AG04450 (cell line): ENCODE measurements around the gene MRPL48. TPM values are rescaled to one million over a fixed set of nuclear protein-coding genes. Genes with fewer than 3 reads are reported as not detected.

ENCODE experiments used
- CTCF ChIA-PET: fragments of 300-600, 350-600 bp; formaldehyde crosslinking; extraction: SDS; loops from one replicate; lab custom pipeline; 2022; ENCODE audit warnings: antibody characterized with exemption, inconsistent platforms; lab: Charles Lee
- POLR2A ChIA-PET: fragments of 350-600 bp; formaldehyde crosslinking; extraction: SDS; loops from one replicate; lab custom pipeline; 2021; ENCODE audit warnings: antibody characterized with exemption, inconsistent platforms; lab: Yijun Ruan, JAX
- DNase-seq: peaks from one replicate; pipeline ENCODE4 v3.0.0-alpha.2; 2011; ENCODE audit warnings: low read depth, low spot score
- H3K27ac ChIP-seq: one replicate; pipeline ENCODE4 v1.5.1; 2012; ENCODE audit warnings: low read depth, low read length, control low read depth
- H3K27me3 ChIP-seq: one replicate; pipeline ENCODE4 v1.6.0; 2012; ENCODE audit warnings: low read length; ENCODE audit not compliant: control insufficient read depth, insufficient read depth
- H3K4me3 ChIP-seq: 2 replicates; pipeline ENCODE4 v1.5.1; 2011; ENCODE audit warnings: mild to moderate bottlenecking, low read depth, low read length, control low read depth
- H3K9me3 ChIP-seq: 2 replicates; pipeline ENCODE4 v1.5.1; 2012; ENCODE audit warnings: low read length; ENCODE audit not compliant: control insufficient read depth, insufficient read depth
- polyA plus RNA-seq: library from polyadenylated mRNA; depleted of rRNA; stranded (reverse); fragments of >200 nt; gene quantifications from 2 replicates; pipeline ENCODE4 v1.2.3, GENCODE V29; 2011
- TF ChIP-seq, protein P1 (sequence below): IDR thresholded peaks from 2 replicates; pipeline ENCODE4 v1.5.1; 2011; ENCODE audit warnings: low read depth, low read length, control low read depth, inconsistent platforms

Gene MRPL48
- polyA plus RNA-seq, 1 experiment = 65.7 TPM

GRCh38 chr11:73760135-73760678, 27.5 kb upstream of the MRPL48 start:
- TF ChIP-seq, protein P1, sequence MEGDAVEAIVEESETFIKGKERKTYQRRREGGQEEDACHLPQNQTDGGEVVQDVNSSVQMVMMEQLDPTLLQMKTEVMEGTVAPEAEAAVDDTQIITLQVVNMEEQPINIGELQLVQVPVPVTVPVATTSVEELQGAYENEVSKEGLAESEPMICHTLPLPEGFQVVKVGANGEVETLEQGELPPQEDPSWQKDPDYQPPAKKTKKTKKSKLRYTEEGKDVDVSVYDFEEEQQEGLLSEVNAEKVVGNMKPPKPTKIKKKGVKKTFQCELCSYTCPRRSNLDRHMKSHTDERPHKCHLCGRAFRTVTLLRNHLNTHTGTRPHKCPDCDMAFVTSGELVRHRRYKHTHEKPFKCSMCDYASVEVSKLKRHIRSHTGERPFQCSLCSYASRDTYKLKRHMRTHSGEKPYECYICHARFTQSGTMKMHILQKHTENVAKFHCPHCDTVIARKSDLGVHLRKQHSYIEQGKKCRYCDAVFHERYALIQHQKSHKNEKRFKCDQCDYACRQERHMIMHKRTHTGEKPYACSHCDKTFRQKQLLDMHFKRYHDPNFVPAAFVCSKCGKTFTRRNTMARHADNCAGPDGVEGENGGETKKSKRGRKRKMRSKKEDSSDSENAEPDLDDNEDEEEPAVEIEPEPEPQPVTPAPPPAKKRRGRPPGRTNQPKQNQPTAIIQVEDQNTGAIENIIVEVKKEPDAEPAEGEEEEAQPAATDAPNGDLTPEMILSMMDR = no peak
- Histone ChIP-seq H3K27me3 (peaks cover under 1% of the 10 kb centered on the region), H3K9me3 (peaks cover 3% of the 10 kb centered on the region; the same call in 1 of the 2 replicates), H3K4me3 (peak overlapping the region; percentile 91), H3K27ac (peak overlapping the region; percentile 91)
- ChIA-PET POLR2A (interaction anchor here (0.6 to 3.2 kb wide), 8 partner anchors 13 to 117 kb away, joined by 3 to 55 read pairs (median 4); partner anchors contain the start of gene MRPL48), CTCF (interaction anchor here (0.5 to 2.5 kb wide), 5 partner anchors 45 to 281 kb away, joined by 3 to 7 read pairs (median 4); no protein-coding TSS in a partner anchor)
- no peak for DNase-seq

DNA sequence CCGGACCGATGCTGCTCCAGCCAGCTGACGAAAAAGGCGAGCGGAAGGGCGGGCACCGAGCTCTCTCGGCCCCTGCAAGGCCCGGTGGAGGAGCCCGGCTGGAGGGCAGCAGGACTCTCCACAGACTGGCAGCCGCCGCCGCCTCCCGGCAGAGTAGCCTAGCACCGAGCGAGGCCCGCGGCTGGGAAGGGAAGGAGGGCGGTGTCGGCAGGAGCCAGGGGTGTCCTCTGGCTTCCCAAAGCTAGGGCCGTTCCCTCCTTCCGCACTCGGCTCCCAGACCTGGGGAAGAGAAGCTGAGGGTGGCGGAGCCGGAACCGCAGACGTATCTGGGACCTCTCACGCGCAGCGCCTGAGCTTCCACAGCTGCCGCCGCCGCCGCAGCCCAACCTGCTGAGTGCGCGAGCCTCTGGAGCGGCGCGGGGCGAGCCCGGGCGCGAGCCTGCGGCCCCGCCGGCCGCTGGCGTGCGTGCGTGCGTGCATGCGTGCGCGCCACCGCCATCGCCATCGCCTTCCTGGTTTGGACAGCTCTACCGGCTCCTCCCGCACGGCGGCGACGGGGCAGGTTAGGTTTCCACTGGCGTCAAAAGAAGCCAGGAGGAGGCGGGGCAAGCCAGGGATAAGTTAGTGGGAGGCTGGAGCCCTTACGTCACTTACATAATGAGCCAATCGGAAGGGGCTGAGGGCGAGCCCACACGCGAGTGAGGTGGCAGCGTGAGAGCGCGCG, 26.8 kb upstream of the MRPL48 start, which contains the start of gene RAB6A:
Gene RAB6A (minus strand): TSS at position 396 of the 724 bp plus-strand sequence. CDS start 439 bp downstream, outside the sequence.
- ChIA-PET POLR2A (interaction anchor here (0.6 to 3.2 kb wide), 8 partner anchors 13 to 171 kb away, joined by 3 to 55 read pairs (median 3); partner anchors contain the start of gene MRPL48), CTCF (interaction anchor here (0.6 to 2.5 kb wide), 4 partner anchors 135 to 454 kb away, joined by 3 to 7 read pairs (median 4); no protein-coding TSS in a partner anchor)
- TF ChIP-seq, protein P1 = peak; percentile 35; the same call in 1 of the 2 replicates
- H3K4me3 ChIP-seq = peak within 1 kb of the TSS; percentile 91
- H3K27me3 ChIP-seq = peaks cover 2% of the 10 kb centered on the region
- peak within 1 kb of the TSS; percentile 91 for H3K27ac ChIP-seq
- peaks cover 3% of the 10 kb centered on the region; the same call in 1 of the 2 replicates for H3K9me3 ChIP-seq
- peak; percentile 99 for DNase-seq

DNA sequence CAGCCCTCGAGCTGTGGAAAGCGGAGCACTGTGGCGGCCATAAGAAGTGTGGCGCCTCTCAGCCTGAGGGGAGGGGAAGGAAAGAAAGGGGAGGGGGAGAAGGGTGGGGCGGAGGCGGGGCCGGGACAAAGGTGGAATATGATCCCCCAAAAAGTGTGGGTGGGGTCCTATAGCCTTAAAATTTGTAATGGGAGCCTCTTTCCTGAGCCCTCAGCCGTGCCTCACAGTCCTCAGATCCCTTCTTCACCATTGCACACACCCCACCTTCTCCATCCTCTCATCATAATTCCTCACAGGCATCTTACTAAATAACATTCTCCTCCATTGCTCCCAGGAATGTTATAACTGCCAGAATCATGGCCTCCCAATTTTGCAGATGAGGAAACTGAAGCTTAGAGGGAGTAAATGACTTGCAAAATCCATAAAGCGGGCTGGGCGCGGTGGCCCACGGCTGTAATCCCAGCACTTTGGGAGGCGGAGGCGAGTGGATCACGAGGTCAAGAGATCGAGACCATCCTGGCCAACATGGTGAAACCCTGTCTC, 26.2 kb upstream of the MRPL48 start:
- Histone ChIP-seq H3K9me3 (peaks cover 3% of the 10 kb centered on the region; the same call in 1 of the 2 replicates), H3K27me3 (peaks cover 2% of the 10 kb centered on the region), H3K4me3 (peak overlapping the region; percentile 46), H3K27ac (peak overlapping the region; percentile 68)
- ChIA-PET POLR2A (interaction anchor here (0.7 to 3.2 kb wide), 7 partner anchors 12 to 170 kb away, joined by 3 to 55 read pairs (median 3); partner anchors contain the start of gene MRPL48), CTCF (interaction anchor here (0.6 to 2.5 kb wide), 4 partner anchors 136 to 455 kb away, joined by 3 to 7 read pairs (median 4); no protein-coding TSS in a partner anchor)
- no peak for DNase-seq
- TF ChIP-seq, protein P1 = no peak

DNA sequence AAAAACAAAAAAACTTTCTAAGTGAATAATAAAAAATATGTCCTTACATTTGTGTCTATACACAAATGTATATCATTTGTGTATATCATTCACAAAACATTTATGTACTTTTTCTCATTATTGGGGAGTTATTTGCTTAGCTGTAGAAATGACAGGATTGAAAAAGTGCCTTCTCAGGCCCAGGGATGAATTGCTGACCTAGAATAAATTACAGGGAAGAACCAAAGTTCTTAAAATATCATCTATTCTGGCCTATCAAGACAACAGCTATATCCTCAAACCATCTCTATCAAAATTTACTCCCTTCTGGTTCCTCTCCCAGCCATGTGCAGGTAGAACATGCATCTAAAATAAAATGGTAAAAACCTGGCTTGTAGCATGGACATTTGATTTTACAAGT, 24.9 kb upstream of the MRPL48 start:
- Histone ChIP-seq H3K4me3 (no peak overlapping the region), H3K27me3 (peaks cover 8% of the 10 kb centered on the region), H3K27ac (no peak overlapping the region), H3K9me3 (peaks cover 3% of the 10 kb centered on the region; the same call in 1 of the 2 replicates)
- DNase-seq = no peak
- CTCF ChIA-PET = interaction anchor here (1.2 to 2.5 kb wide), 2 partner anchors 17 to 169 kb away, joined by 3 to 7 read pairs; no protein-coding TSS in a partner anchor
- POLR2A ChIA-PET = interaction anchor here (3.2 kb wide), 1 partner anchor 16 kb away, joined by 55 read pairs; no protein-coding TSS in a partner anchor
- TF ChIP-seq, protein P1 = no peak
